ENCODE data around the gene CNKSR1. TPM values are rescaled to one million over a fixed set of nuclear protein-coding genes. Genes with fewer than 3 reads are reported as not detected.

CNKSR1 gene
- total and polyA plus RNA-seq, 2 of the 8 experiments (the other 6 are each of a cell fraction or from before 2014, with no cell fraction given) = 13.9 to 14.5 TPM

DNA sequence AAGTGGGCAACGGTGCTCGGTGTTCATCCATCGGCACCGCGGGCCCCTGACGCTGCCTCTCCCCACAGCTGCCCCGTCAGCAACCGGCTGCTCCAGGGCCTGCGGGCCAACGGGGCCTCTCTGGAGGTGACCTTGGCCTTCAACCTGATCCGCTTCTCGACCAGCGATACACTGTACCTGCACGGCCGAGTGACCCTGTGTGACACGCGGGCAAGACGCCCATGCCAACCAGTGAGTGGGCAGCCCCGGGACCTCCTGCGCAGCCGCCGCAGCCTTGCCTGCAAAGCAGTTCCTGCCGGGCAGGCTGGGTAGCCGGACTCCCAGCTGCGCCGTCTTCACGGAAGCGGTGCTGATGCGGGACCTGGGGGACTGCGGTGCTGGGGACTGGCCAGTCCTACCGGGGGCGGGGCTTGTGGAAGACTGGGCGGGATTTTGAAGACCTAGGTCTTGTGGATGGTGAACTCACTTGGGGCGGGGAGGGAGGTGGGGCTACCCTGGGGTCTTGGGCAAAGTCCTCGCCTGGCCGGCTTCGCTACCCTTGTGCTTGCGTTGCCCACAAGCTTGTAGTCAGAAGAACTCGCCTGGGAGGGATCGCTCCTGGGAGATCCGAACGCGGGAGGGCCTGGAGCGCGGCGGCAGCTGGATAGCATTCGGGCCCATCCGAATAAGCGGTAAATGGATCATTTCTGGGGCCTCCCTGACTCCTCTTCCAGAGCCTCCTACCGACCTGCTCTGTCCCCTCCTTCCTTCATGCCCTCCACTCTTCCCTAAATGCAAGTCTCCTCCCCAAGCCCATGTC is 47.9 kb downstream of the CNKSR1 start (continued):
- TF ChIP-seq CTBP2 (IDR thresholded peaks at IDR 0.05; ENCODE audit: borderline replicate concordance, insufficient read depth, insufficient read length, low read length) = no peak
- no peak for TF ChIP-seq KDM5A (IDR thresholded peaks at IDR 0.05; ENCODE audit: low read length)
- no peak for TF ChIP-seq SP1 (IDR thresholded peaks at IDR 0.05; ENCODE audit: low read depth, low read length)
- no peak for TF ChIP-seq RNF2 (IDR thresholded peaks at IDR 0.05; ENCODE audit: borderline replicate concordance, low read depth, low read length, missing control alignments, poor library complexity, severe bottlenecking)
- TF ChIP-seq, protein P1, sequence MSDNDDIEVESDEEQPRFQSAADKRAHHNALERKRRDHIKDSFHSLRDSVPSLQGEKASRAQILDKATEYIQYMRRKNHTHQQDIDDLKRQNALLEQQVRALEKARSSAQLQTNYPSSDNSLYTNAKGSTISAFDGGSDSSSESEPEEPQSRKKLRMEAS (IDR thresholded peaks at IDR 0.05) = peak; percentile 53
- TF ChIP-seq EZH2 (IDR thresholded peaks at IDR 0.05; ENCODE audit: low read depth, low read length, severe bottlenecking) = no peak
- no peak for TF ChIP-seq SIN3A (conservative IDR thresholded peaks at IDR 0.05 in 1 of 2, IDR thresholded peaks at IDR 0.05 in 1 of 2; ENCODE audit: low read depth in 1 of 2, low read length in 2 of 2)
- TF ChIP-seq BACH1 (IDR thresholded peaks at IDR 0.05; ENCODE audit: low read length) = no peak
- peak; percentile 56 for TF ChIP-seq TBP (IDR thresholded peaks at IDR 0.05; ENCODE audit: low read depth, low read length)
- TF ChIP-seq BRCA1 (IDR thresholded peaks at IDR 0.05; ENCODE audit: low read depth, low read length) = no peak
- TF ChIP-seq NRF1 (IDR thresholded peaks at IDR 0.05; ENCODE audit: low read depth, low read length) = peak; percentile 20; the same call in 1 of the 2 replicates
- TF ChIP-seq SAP30 (IDR thresholded peaks at IDR 0.05; ENCODE audit: insufficient read depth, insufficient replicate concordance, low read length) = no peak
- TF ChIP-seq SIRT6 (IDR thresholded peaks at IDR 0.05; ENCODE audit: low read length) = no peak
- TF ChIP-seq TAF1 (IDR thresholded peaks at IDR 0.05; ENCODE audit: low read depth, low read length) = 0 out of 2 replicates have a peak, but pooled peaks have one; percentile 18
- no peak for TF ChIP-seq YY1 (IDR thresholded peaks at IDR 0.05; ENCODE audit: low read depth, low read length)
- no peak for TF ChIP-seq EGR1 (IDR thresholded peaks at IDR 0.05; ENCODE audit: borderline replicate concordance, low read depth, low read length)
- 0 out of 2 replicates have a peak, but pooled peaks have one; percentile 57 for TF ChIP-seq GABPA (IDR thresholded peaks at IDR 0.05; ENCODE audit: borderline replicate concordance, insufficient read depth, low read length)
- TF ChIP-seq HDAC2 (IDR thresholded peaks at IDR 0.05; ENCODE audit: borderline replicate concordance in 1 of 2, low read depth in 2 of 2, low read length in 2 of 2) = no peak
